ENCODE results near the gene ABCG5. TPM values are rescaled to one million over a fixed set of nuclear protein-coding genes. Genes with fewer than 3 reads are reported as not detected.

ABCG5 gene
- total and polyA plus RNA-seq, 2 experiments from 2014 or later = 0.08 TPM; not detected in 1

DNA sequence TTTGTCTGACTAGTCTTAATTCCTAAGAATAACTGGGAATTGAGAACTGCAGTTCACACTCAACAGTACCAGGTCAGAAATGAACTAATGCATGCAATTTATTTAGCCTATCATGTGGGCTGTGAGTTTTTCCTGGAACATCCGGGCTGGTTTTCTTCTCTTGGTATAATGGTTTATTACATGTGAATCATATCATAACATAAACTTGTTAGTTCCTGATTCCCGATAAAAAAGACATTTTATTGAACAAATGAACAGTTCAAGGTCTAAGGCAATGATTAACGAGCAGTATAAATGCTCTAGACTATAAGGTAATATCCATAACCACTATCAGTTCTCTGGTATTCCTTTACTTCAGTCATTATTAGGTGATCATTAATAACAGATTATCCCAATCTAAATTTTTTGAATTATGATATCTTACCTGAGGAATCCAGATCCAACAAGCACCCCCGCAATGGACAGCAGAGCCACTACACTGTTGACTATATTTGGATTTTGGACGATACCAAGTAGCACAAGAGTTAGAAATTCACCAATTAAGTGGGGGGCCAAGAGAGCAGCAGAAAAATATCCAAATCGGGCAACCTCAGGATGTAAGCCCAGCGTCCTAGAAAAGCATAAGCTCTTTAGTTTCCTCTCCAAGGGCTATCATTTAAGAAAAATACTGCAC lies 19.0 kb downstream of the ABCG5 start:
- Histone ChIP-seq H3K9me2 (ENCODE audit: insufficient read depth) (no peaks in the 10 kb centered on the region), H3K4me2 (no peak overlapping the region), H3K36me3 (ENCODE audit: insufficient read depth) (no peaks in the 10 kb centered on the region), H2AFZ (no peak overlapping the region), H4K20me1 (replicated peaks; ENCODE audit: insufficient read depth) (no peaks in the 10 kb centered on the region), H3K4me1 (ENCODE audit: insufficient read depth) (no peaks in the 10 kb centered on the region), H3K27me3 (ENCODE audit: insufficient read depth) (no peaks in the 10 kb centered on the region), H3K4me3 (no peak overlapping the region), H3K27ac (ENCODE audit: low read depth) (no peak overlapping the region), H3K79me2 (replicated peaks; ENCODE audit: insufficient read depth) (no peaks in the 10 kb centered on the region), H3F3A (replicated peaks; ENCODE audit: low read depth) (no peaks in the 10 kb centered on the region)
- H3K4me3 Mint-ChIP-seq = no peak overlapping the region
- no peak overlapping the region for H3K27ac Mint-ChIP-seq
- TF ChIP-seq ZNF331 (CRISPR knock-in tag; IDR thresholded peaks at IDR 0.05; ENCODE audit: low read depth) = no peak
- no peak for TF ChIP-seq EZH2phosphoT487 (IDR thresholded peaks at IDR 0.05; ENCODE audit: unreplicated experiment)
- TF ChIP-seq, protein P1, sequence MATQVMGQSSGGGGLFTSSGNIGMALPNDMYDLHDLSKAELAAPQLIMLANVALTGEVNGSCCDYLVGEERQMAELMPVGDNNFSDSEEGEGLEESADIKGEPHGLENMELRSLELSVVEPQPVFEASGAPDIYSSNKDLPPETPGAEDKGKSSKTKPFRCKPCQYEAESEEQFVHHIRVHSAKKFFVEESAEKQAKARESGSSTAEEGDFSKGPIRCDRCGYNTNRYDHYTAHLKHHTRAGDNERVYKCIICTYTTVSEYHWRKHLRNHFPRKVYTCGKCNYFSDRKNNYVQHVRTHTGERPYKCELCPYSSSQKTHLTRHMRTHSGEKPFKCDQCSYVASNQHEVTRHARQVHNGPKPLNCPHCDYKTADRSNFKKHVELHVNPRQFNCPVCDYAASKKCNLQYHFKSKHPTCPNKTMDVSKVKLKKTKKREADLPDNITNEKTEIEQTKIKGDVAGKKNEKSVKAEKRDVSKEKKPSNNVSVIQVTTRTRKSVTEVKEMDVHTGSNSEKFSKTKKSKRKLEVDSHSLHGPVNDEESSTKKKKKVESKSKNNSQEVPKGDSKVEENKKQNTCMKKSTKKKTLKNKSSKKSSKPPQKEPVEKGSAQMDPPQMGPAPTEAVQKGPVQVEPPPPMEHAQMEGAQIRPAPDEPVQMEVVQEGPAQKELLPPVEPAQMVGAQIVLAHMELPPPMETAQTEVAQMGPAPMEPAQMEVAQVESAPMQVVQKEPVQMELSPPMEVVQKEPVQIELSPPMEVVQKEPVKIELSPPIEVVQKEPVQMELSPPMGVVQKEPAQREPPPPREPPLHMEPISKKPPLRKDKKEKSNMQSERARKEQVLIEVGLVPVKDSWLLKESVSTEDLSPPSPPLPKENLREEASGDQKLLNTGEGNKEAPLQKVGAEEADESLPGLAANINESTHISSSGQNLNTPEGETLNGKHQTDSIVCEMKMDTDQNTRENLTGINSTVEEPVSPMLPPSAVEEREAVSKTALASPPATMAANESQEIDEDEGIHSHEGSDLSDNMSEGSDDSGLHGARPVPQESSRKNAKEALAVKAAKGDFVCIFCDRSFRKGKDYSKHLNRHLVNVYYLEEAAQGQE (IDR thresholded peaks at IDR 0.05; ENCODE audit: unreplicated experiment) = no peak
- TF ChIP-seq CREB1 (CRISPR knock-in tag; IDR thresholded peaks at IDR 0.05; ENCODE audit: low read depth) = no peak
- TF ChIP-seq POLR2AphosphoS5 (IDR thresholded peaks at IDR 0.05; ENCODE audit: low read depth) = no peak
- TF ChIP-seq, protein P2, sequence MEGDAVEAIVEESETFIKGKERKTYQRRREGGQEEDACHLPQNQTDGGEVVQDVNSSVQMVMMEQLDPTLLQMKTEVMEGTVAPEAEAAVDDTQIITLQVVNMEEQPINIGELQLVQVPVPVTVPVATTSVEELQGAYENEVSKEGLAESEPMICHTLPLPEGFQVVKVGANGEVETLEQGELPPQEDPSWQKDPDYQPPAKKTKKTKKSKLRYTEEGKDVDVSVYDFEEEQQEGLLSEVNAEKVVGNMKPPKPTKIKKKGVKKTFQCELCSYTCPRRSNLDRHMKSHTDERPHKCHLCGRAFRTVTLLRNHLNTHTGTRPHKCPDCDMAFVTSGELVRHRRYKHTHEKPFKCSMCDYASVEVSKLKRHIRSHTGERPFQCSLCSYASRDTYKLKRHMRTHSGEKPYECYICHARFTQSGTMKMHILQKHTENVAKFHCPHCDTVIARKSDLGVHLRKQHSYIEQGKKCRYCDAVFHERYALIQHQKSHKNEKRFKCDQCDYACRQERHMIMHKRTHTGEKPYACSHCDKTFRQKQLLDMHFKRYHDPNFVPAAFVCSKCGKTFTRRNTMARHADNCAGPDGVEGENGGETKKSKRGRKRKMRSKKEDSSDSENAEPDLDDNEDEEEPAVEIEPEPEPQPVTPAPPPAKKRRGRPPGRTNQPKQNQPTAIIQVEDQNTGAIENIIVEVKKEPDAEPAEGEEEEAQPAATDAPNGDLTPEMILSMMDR (conservative IDR thresholded peaks at IDR 0.05; ENCODE audit: low read depth in 2 of 2) = no peak
- TF ChIP-seq, protein P3, sequence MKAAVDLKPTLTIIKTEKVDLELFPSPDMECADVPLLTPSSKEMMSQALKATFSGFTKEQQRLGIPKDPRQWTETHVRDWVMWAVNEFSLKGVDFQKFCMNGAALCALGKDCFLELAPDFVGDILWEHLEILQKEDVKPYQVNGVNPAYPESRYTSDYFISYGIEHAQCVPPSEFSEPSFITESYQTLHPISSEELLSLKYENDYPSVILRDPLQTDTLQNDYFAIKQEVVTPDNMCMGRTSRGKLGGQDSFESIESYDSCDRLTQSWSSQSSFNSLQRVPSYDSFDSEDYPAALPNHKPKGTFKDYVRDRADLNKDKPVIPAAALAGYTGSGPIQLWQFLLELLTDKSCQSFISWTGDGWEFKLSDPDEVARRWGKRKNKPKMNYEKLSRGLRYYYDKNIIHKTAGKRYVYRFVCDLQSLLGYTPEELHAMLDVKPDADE (IDR thresholded peaks at IDR 0.05) = no peak
- TF ChIP-seq ZNF114 (CRISPR knock-in tag; IDR thresholded peaks at IDR 0.05) = no peak
- TF ChIP-seq STAT1 (IDR thresholded peaks at IDR 0.05; ENCODE audit: unreplicated experiment) = no peak
- TF ChIP-seq, protein P4, sequence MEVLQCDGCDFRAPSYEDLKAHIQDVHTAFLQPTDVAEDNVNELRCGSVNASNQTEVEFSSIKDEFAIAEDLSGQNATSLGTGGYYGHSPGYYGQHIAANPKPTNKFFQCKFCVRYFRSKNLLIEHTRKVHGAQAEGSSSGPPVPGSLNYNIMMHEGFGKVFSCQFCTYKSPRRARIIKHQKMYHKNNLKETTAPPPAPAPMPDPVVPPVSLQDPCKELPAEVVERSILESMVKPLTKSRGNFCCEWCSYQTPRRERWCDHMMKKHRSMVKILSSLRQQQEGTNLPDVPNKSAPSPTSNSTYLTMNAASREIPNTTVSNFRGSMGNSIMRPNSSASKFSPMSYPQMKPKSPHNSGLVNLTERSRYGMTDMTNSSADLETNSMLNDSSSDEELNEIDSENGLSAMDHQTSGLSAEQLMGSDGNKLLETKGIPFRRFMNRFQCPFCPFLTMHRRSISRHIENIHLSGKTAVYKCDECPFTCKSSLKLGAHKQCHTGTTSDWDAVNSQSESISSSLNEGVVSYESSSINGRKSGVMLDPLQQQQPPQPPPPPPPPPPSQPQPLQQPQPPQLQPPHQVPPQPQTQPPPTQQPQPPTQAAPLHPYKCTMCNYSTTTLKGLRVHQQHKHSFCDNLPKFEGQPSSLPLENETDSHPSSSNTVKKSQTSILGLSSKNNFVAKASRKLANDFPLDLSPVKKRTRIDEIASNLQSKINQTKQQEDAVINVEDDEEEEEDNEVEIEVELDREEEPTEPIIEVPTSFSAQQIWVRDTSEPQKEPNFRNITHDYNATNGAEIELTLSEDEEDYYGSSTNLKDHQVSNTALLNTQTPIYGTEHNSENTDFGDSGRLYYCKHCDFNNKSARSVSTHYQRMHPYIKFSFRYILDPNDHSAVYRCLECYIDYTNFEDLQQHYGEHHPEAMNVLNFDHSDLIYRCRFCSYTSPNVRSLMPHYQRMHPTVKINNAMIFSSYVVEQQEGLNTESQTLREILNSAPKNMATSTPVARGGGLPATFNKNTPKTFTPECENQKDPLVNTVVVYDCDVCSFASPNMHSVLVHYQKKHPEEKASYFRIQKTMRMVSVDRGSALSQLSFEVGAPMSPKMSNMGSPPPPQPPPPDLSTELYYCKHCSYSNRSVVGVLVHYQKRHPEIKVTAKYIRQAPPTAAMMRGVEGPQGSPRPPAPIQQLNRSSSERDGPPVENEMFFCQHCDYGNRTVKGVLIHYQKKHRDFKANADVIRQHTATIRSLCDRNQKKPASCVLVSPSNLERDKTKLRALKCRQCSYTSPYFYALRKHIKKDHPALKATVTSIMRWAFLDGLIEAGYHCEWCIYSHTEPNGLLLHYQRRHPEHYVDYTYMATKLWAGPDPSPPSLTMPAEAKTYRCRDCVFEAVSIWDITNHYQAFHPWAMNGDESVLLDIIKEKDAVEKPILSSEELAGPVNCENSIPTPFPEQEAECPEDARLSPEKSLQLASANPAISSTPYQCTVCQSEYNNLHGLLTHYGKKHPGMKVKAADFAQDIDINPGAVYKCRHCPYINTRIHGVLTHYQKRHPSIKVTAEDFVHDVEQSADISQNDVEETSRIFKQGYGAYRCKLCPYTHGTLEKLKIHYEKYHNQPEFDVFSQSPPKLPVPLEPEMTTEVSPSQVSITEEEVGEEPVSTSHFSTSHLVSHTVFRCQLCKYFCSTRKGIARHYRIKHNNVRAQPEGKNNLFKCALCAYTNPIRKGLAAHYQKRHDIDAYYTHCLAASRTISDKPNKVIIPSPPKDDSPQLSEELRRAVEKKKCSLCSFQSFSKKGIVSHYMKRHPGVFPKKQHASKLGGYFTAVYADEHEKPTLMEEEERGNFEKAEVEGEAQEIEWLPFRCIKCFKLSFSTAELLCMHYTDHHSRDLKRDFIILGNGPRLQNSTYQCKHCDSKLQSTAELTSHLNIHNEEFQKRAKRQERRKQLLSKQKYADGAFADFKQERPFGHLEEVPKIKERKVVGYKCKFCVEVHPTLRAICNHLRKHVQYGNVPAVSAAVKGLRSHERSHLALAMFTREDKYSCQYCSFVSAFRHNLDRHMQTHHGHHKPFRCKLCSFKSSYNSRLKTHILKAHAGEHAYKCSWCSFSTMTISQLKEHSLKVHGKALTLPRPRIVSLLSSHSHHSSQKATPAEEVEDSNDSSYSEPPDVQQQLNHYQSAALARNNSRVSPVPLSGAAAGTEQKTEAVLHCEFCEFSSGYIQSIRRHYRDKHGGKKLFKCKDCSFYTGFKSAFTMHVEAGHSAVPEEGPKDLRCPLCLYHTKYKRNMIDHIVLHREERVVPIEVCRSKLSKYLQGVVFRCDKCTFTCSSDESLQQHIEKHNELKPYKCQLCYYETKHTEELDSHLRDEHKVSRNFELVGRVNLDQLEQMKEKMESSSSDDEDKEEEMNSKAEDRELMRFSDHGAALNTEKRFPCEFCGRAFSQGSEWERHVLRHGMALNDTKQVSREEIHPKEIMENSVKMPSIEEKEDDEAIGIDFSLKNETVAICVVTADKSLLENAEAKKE (CRISPR knock-in tag; IDR thresholded peaks at IDR 0.05) = no peak
- TF ChIP-seq NANOG (IDR thresholded peaks at IDR 0.05; ENCODE audit: borderline replicate concordance) = no peak
- TF ChIP-seq EZH2 (IDR thresholded peaks at IDR 0.05; ENCODE audit: low read depth, unreplicated experiment) = no peak
- no peak for TF ChIP-seq JUNB (IDR thresholded peaks at IDR 0.05; ENCODE audit: unreplicated experiment)
- ATAC-seq (no peak), DNase-seq (ENCODE audit: low spot score) (no peak)
- no peaks in the 10 kb centered on the region for H3K36me3 Mint-ChIP-seq (ENCODE audit: low read depth)
- peaks cover 4% of the 10 kb centered on the region; the same call in 1 of the 3 replicates for H3K4me1 Mint-ChIP-seq
- H3K9me3 Mint-ChIP-seq = no peaks in the 10 kb centered on the region
- peaks cover 2% of the 10 kb centered on the region for H3K27me3 Mint-ChIP-seq (ENCODE audit: insufficient read depth, low read depth, poor library complexity)
